Measurements from ENCODE around the gene FBXO41.

DNA sequence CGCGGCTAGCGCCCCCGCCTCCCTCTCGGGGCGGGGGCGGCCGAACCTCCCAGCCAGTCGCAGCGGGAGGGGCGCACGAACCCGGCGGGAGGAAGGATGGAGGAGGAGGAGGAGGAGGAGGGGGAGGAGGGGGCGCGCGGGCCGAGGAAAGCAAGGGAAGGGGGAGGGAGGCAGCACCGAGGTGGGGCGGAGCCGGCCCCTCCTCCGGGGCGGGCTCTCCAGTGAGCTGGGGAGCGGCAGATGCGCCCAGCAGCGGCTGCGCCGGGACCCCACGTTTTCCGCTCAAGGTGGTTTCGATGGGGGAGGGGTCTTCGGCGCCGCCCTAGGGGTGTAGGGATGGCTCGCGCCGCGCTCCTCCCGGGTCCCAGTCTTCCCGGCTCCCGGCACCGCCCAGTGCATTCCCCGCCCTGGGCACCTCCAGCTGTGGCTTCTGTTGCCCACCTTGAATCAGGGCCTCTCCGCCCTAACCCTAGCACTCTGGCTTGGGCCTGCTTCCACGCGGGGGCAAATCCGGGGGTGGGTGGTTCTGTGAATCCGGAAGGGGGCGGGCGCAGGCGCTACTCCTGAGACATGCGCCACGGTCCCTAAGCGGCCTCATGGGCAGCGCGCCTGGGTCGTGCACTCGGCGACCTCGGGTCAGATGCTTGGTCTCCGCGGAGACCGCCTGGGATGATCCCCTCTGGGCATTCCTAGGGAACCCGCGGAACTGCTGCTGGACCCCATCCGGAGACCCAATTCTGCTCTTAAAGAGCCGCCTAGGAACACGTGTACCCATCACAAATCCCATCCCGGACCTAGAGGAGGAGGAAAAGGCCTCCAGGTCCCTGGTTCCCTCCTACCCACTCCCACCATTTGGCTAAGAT is at the start of gene FBXO41:
- TF ChIP-seq YY2 (tag by site-specific recombination; IDR thresholded peaks at IDR 0.05) (no peak), ZNF274 (IDR thresholded peaks at IDR 0.05; ENCODE audit: low read length) (no peak), ZNF274 (tag by site-specific recombination; IDR thresholded peaks at IDR 0.05; ENCODE audit: borderline replicate concordance) (no peak)

Data from HEK293 (cell line).